ENCODE results near the gene ANKRD27. TPM values are rescaled to one million over a fixed set of nuclear protein-coding genes. Genes with fewer than 3 reads are reported as not detected.

Gene ANKRD27
- total and polyA plus RNA-seq, 10 of the 15 experiments (the other 5 are each of a cell fraction or from before 2014, with no cell fraction given) = 2.8 to 49.9 (median 28.5) TPM

DNA sequence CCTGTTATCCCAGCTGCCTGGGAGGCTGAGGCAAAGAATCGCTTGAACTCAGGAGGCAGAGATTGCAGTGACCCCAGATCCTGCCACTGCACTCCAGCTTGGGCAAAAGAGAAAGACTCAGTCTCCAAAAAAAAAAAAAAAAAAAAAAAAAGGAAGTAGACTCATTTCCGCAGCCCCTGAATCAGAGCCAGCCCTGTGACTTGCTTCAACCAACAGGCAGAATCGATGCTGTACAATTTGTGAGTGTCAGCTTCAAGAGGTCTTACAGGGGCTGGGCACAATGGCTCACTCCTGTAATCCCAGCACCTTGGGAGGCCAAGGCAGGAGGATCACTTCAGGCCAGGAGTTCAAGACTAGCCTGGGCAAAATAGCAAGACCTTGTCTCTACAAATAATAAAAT lies 12.8 kb downstream of the ANKRD27 start:
- WGBS (ENCODE audit: insufficient coverage, insufficient replicate concordance, low lambda C conversion rate, missing lambda C conversion rate) = 33% methylated on average over 3 of the region's 3 CpGs
- H3K4me1 ChIP-seq (ENCODE audit: control insufficient read depth, insufficient read depth, low read length) = no peaks in the 10 kb centered on the region
- no peak for ATAC-seq
- no peaks in the 10 kb centered on the region for H3K9me3 ChIP-seq (replicated peaks; ENCODE audit: control insufficient read depth, insufficient read depth, low read length)
- H3K4me2 ChIP-seq (ENCODE audit: control insufficient read depth, insufficient read depth) = no peak overlapping the region
- no TSS peak for BruUV-seq (replicated peaks)
- no peaks in the 10 kb centered on the region for H4K20me1 ChIP-seq (ENCODE audit: control insufficient read depth, insufficient read depth)
- DNase-seq (ENCODE audit: low read depth, low spot score) = no peak
- intact Hi-C loops (cut with micrococcal nuclease; ENCODE audit: unreplicated experiment) (no loop called here), in situ Hi-C loops (cut with MboI) (no loop called here)
- peaks cover 7% of the 10 kb centered on the region for H3K79me2 ChIP-seq (ENCODE audit: control insufficient read depth, insufficient read depth, low read length)
- ChIA-PET POLR2A (no interaction called here), CTCF (no interaction called here), RAD21 (ENCODE audit: unreplicated experiment) (no interaction called here), SMC1A (ENCODE audit: uncharacterized antibody, unreplicated experiment) (no interaction called here)
- peaks cover 2 to 5% of the 10 kb centered on the region in 2 experiments; a peak in 3 of 4 replicates for H3K36me3 ChIP-seq (ENCODE audit: control insufficient read depth in 2 of 2, insufficient read depth in 2 of 2, low read length in 1 of 2)
- H3K27me3 ChIP-seq (replicated peaks in 1 of 2; ENCODE audit: control insufficient read depth in 2 of 2, insufficient read depth in 2 of 2, low read length in 1 of 2) = no peaks in the 10 kb centered on the region
- no peak for FAIRE-seq
- no peak overlapping the region for H3K4me3 ChIP-seq
- TF ChIP-seq, protein P1, sequence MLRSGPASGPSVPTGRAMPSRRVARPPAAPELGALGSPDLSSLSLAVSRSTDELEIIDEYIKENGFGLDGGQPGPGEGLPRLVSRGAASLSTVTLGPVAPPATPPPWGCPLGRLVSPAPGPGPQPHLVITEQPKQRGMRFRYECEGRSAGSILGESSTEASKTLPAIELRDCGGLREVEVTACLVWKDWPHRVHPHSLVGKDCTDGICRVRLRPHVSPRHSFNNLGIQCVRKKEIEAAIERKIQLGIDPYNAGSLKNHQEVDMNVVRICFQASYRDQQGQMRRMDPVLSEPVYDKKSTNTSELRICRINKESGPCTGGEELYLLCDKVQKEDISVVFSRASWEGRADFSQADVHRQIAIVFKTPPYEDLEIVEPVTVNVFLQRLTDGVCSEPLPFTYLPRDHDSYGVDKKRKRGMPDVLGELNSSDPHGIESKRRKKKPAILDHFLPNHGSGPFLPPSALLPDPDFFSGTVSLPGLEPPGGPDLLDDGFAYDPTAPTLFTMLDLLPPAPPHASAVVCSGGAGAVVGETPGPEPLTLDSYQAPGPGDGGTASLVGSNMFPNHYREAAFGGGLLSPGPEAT (IDR thresholded peaks at IDR 0.05; ENCODE audit: low read depth) = no peak
- TF ChIP-seq, protein P2, sequence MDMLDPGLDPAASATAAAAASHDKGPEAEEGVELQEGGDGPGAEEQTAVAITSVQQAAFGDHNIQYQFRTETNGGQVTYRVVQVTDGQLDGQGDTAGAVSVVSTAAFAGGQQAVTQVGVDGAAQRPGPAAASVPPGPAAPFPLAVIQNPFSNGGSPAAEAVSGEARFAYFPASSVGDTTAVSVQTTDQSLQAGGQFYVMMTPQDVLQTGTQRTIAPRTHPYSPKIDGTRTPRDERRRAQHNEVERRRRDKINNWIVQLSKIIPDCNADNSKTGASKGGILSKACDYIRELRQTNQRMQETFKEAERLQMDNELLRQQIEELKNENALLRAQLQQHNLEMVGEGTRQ (IDR thresholded peaks at IDR 0.05; ENCODE audit: borderline replicate concordance, low read depth, low read length) = no peak
- TF ChIP-seq ZNF384 (IDR thresholded peaks at IDR 0.05; ENCODE audit: borderline replicate concordance, low read depth, low read length) (peak; percentile 27; the same call in 1 of the 2 replicates), NR2C2 (IDR thresholded peaks at IDR 0.05; ENCODE audit: borderline replicate concordance, control insufficient read depth, insufficient read length, low read depth) (no peak)
- no peak overlapping the region for H2AFZ ChIP-seq (ENCODE audit: control insufficient read depth, low read depth, low read length)
- H3K27ac ChIP-seq (ENCODE audit: control insufficient read depth, insufficient read depth) = no peak overlapping the region
- no peak overlapping the region for H3K9ac ChIP-seq (ENCODE audit: control insufficient read depth, insufficient read depth, low read length)

DNA sequence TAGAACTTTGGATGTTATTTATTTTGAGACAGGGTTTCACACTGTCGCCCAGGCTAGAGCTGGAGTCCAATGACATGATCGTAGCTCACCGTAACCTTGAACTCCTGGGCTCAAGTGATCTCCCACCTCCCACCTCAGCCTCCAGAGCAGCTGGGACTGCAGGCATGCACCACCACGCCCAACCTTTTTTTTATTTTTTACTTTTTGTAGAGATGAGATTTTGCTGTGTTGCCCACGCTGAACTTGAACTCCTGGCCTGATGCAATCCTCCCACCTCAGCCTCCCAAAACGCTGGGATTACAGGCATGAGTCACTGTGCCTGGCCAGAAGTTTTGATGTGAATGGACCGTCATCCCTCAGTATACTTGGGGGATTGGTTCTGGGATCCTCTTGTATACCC lies 13.7 kb downstream of the ANKRD27 start:
- DNase-seq (ENCODE audit: low read depth, low spot score) (no peak), FAIRE-seq (no peak), ATAC-seq (no peak)
- no TSS peak for BruUV-seq (replicated peaks)
- H4K20me1 ChIP-seq (ENCODE audit: control insufficient read depth, insufficient read depth) = no peaks in the 10 kb centered on the region
- peaks cover 2 to 5% of the 10 kb centered on the region in 2 experiments; a peak in 3 of 4 replicates for H3K36me3 ChIP-seq (ENCODE audit: control insufficient read depth in 2 of 2, insufficient read depth in 2 of 2, low read length in 1 of 2)
- H3K27me3 ChIP-seq (replicated peaks in 1 of 2; ENCODE audit: control insufficient read depth in 2 of 2, insufficient read depth in 2 of 2, low read length in 1 of 2) = no peaks in the 10 kb centered on the region
- in situ Hi-C loops (cut with MboI) (no loop called here), intact Hi-C loops (cut with micrococcal nuclease; ENCODE audit: unreplicated experiment) (no loop called here)
- no peak overlapping the region for H3K4me2 ChIP-seq (ENCODE audit: control insufficient read depth, insufficient read depth)
- WGBS (ENCODE audit: insufficient coverage, insufficient replicate concordance, low lambda C conversion rate, missing lambda C conversion rate) = 79% methylated on average over 7 of the region's 7 CpGs
- H3K9me3 ChIP-seq (replicated peaks; ENCODE audit: control insufficient read depth, insufficient read depth, low read length) = no peaks in the 10 kb centered on the region
- no peak overlapping the region for H3K4me3 ChIP-seq
- ChIA-PET CTCF (no interaction called here), POLR2A (no interaction called here), RAD21 (ENCODE audit: unreplicated experiment) (no interaction called here), SMC1A (ENCODE audit: uncharacterized antibody, unreplicated experiment) (no interaction called here)
- H3K79me2 ChIP-seq (ENCODE audit: control insufficient read depth, insufficient read depth, low read length) = peaks cover 4% of the 10 kb centered on the region
- no peak overlapping the region for H3K9ac ChIP-seq (ENCODE audit: control insufficient read depth, insufficient read depth, low read length)
- no peak overlapping the region for H3K27ac ChIP-seq (ENCODE audit: control insufficient read depth, insufficient read depth)
- H2AFZ ChIP-seq (ENCODE audit: control insufficient read depth, low read depth, low read length) = no peak overlapping the region
- H3K4me1 ChIP-seq (ENCODE audit: control insufficient read depth, insufficient read depth, low read length) = no peaks in the 10 kb centered on the region
- TF ChIP-seq CREB1 (IDR thresholded peaks at IDR 0.05; ENCODE audit: low read depth) (no peak), YBX1 (IDR thresholded peaks at IDR 0.05) (no peak), CBX3 (IDR thresholded peaks at IDR 0.05; ENCODE audit: borderline replicate concordance, low read depth) (no peak), BHLHE40 (IDR thresholded peaks at IDR 0.05; ENCODE audit: borderline replicate concordance in 1 of 2, low read depth in 2 of 2, low read length in 1 of 2) (no peak), SMAD1 (IDR thresholded peaks at IDR 0.05; ENCODE audit: low read depth, partially characterized antibody) (no peak), MYB (IDR thresholded peaks at IDR 0.05; ENCODE audit: borderline replicate concordance, low read depth, low read length) (no peak), PML (IDR thresholded peaks at IDR 0.05; ENCODE audit: low read length) (no peak), ZNF622 (IDR thresholded peaks at IDR 0.05) (no peak), GATAD2B (conservative IDR thresholded peaks at IDR 0.05; ENCODE audit: low read depth) (no peak), LARP7 (IDR thresholded peaks at IDR 0.05) (no peak), NFYA (IDR thresholded peaks at IDR 0.05; ENCODE audit: borderline replicate concordance, low read depth, low read length) (no peak)
- TF ChIP-seq, protein P3, sequence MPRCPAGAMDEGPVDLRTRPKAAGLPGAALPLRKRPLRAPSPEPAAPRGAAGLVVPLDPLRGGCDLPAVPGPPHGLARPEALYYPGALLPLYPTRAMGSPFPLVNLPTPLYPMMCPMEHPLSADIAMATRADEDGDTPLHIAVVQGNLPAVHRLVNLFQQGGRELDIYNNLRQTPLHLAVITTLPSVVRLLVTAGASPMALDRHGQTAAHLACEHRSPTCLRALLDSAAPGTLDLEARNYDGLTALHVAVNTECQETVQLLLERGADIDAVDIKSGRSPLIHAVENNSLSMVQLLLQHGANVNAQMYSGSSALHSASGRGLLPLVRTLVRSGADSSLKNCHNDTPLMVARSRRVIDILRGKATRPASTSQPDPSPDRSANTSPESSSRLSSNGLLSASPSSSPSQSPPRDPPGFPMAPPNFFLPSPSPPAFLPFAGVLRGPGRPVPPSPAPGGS (IDR thresholded peaks at IDR 0.05; ENCODE audit: borderline replicate concordance, insufficient read depth, low read depth, low read length, poor library complexity, severe bottlenecking) = no peak

Data from GM12878 (cell line).